SW 1271 (cell line): ENCODE results near the gene GPR156.

Source experiments
- DNase-seq, 2 experiments: peaks; one replicate each; lab custom pipeline; 2025; lab: John Stamatoyannopoulos, UW

GPR156 gene

GRCh38 chr3:120125992-120126391, 159.0 kb downstream of the GPR156 start:
- no peak for DNase-seq

- DNase-seq, result no peak
These were observed 165.0 kb downstream of the GPR156 start for GRCh38 chr3:120119846-120120510.
